RWPE2 (cell line): ENCODE results near the gene PCED1A.

Source experiments
- ATAC-seq: fragments of 200-7000 bp; cut with Tn5 transposase; 3 replicates; pipeline ENCODE4 v1.9.1; 2021; ENCODE audit warnings: low read depth
- DNase-seq: peaks from one replicate; pipeline ENCODE4 v3.0.0-alpha.2; 2020; ENCODE audit warnings: low spot score
- H3K27ac ChIP-seq: fragments of 450-650 bp; 2 replicates; pipeline ENCODE4 v1.5.1; 2017; ENCODE audit warnings: mild to moderate bottlenecking; ENCODE audit not compliant: poor library complexity, severe bottlenecking
- H3K27me3 ChIP-seq: fragments of 250-450 bp; sonication (Bioruptor Pico); 2 replicates; pipeline ENCODE4 v1.5.1; 2021; ENCODE audit warnings: mild to moderate bottlenecking, moderate library complexity; ENCODE audit not compliant: insufficient read depth, poor library complexity, severe bottlenecking
- H3K36me3 ChIP-seq: fragments of 250-450 bp; sonication (Bioruptor Pico); 2 replicates; pipeline ENCODE4 v1.5.1; 2020; ENCODE audit warnings: low read depth, mild to moderate bottlenecking, moderate library complexity
- H3K4me1 ChIP-seq: fragments of 250-450 bp; sonication (Bioruptor Pico); 2 replicates; pipeline ENCODE4 v1.5.1; 2021; ENCODE audit warnings: mild to moderate bottlenecking, moderate library complexity; ENCODE audit not compliant: insufficient read depth, poor library complexity, severe bottlenecking
- H3K4me3 ChIP-seq: fragments of 250-450 bp; sonication (Bioruptor Pico); 2 replicates; pipeline ENCODE4 v1.5.1; 2021; ENCODE audit warnings: mild to moderate bottlenecking, moderate library complexity; ENCODE audit not compliant: severe bottlenecking
- H3K9me3 ChIP-seq: fragments of 250-450 bp; sonication (Bioruptor Pico); 2 replicates; pipeline ENCODE4 v1.5.1; 2021; ENCODE audit warnings: mild to moderate bottlenecking, moderate library complexity; ENCODE audit not compliant: severe bottlenecking
- CTCF ChIP-seq: fragments of 450-650 bp; IDR thresholded peaks from one replicate; pipeline ENCODE4 v1.5.1; 2017; ENCODE audit warnings: mild to moderate bottlenecking, moderate library complexity; ENCODE audit not compliant: poor library complexity, severe bottlenecking

The PCED1A gene

GRCh38 chr20:2807019-2807418 is 33.4 kb downstream of the PCED1A start:
- H3K36me3 ChIP-seq: no peaks in the 10 kb centered on the region
- no peak overlapping the region for H3K4me3 ChIP-seq
- no peaks in the 10 kb centered on the region for H3K4me1 ChIP-seq
- H3K27ac ChIP-seq: no peak overlapping the region
- H3K27me3 ChIP-seq: peaks cover 14% of the 10 kb centered on the region
- no peak for TF ChIP-seq CTCF
- H3K9me3 ChIP-seq: peaks cover 3% of the 10 kb centered on the region
- ATAC-seq (no peak), DNase-seq (no peak)

- no peak overlapping the region for H3K27ac ChIP-seq
- H3K9me3 ChIP-seq: no peaks in the 10 kb centered on the region
- H3K36me3 ChIP-seq: no peaks in the 10 kb centered on the region
- ATAC-seq (no peak), DNase-seq (no peak)
- TF ChIP-seq CTCF: no peak
- H3K4me1 ChIP-seq: no peaks in the 10 kb centered on the region
- H3K4me3 ChIP-seq: no peak overlapping the region
- peaks cover 21% of the 10 kb centered on the region for H3K27me3 ChIP-seq
Observed at GRCh38 chr20:2806351-2806701, 34.1 kb downstream of the PCED1A start.

DNA sequence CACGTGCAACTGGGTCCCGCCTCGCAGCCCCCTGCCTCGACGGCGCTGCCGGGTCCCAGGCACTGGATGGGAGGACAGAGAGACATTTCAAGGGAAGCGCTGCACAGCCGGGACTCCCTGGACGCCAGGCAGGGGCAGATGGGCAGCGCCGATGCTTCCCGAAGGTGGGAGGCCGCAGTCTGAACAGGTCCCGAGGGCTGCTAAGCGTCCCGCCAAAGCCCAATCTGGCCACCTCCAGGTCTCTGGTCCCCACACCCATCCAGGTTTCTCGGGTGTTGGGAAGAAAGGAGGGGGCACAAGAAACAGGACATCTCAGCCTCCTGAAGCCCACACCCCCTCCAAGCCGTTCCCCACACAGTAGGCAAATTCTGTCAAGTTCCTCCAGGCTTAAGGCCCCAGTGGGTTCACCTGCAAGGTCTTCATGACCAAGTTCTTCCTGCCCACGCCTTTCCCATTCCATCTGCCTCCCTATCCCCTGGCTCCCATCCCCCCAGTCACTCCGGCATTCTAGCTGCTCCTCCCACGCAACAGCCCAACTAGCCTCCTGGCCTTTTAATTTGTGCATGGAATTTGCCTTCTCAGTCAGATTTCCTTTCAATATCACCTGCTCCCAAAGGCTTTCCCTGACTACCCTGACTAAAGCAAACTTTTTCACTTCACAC is 34.6 kb downstream of the PCED1A start:
- no peak overlapping the region for H3K4me3 ChIP-seq
- no peaks in the 10 kb centered on the region for H3K9me3 ChIP-seq
- no peak for ATAC-seq
- no peaks in the 10 kb centered on the region for H3K4me1 ChIP-seq
- no peak for TF ChIP-seq CTCF
- H3K36me3 ChIP-seq: no peaks in the 10 kb centered on the region
- no peak overlapping the region for H3K27ac ChIP-seq
- no peak for DNase-seq
- peaks cover 26% of the 10 kb centered on the region for H3K27me3 ChIP-seq

GRCh38 chr20:2804852-2805688 is 35.4 kb downstream of the PCED1A start:
- no peak for ATAC-seq
- no peak overlapping the region for H3K27ac ChIP-seq

More at GRCh38 chr20:2804852-2805688, 35.4 kb downstream of the PCED1A start:
- Histone ChIP-seq H3K4me3 (no peak overlapping the region), H3K27me3 (peaks cover 33% of the 10 kb centered on the region), H3K9me3 (no peaks in the 10 kb centered on the region), H3K4me1 (no peaks in the 10 kb centered on the region), H3K36me3 (no peaks in the 10 kb centered on the region)
- DNase-seq: no peak
- no peak for TF ChIP-seq CTCF
